ENCODE results near the gene ZNF746.

The ZNF746 gene

DNA sequence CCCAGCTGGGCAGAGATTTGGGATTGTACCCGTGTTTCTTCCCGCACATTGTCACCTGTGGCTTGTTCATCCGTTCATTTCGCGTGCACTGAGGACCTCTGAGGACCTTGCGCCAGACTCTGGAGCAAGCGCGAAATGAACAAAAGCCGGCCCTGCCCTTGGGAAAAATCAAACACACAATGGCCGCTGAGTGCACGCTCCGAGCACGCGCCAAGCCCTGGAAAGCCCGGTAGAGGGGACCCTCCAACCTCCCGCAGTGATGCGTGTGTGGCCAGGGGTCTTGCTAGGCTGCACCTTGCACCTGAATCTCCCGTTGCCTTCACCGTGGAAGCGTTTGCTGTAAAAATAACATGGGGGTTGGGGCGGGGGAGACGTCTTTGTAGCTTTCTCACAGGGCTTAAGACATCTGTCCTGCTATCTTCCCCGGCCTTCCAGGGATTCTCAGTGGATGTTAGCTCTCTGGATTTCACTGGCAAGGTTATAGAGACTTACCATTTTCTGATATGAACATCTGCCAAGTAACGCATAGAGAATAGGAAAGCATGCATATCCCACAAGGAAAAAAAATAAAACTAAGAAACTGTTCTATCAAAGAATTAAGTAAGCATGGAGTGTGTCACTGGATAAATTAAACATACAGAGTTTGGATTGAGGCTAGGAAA is 74.0 kb downstream of the ZNF746 start (continued):
- TF ChIP-seq, protein P1, sequence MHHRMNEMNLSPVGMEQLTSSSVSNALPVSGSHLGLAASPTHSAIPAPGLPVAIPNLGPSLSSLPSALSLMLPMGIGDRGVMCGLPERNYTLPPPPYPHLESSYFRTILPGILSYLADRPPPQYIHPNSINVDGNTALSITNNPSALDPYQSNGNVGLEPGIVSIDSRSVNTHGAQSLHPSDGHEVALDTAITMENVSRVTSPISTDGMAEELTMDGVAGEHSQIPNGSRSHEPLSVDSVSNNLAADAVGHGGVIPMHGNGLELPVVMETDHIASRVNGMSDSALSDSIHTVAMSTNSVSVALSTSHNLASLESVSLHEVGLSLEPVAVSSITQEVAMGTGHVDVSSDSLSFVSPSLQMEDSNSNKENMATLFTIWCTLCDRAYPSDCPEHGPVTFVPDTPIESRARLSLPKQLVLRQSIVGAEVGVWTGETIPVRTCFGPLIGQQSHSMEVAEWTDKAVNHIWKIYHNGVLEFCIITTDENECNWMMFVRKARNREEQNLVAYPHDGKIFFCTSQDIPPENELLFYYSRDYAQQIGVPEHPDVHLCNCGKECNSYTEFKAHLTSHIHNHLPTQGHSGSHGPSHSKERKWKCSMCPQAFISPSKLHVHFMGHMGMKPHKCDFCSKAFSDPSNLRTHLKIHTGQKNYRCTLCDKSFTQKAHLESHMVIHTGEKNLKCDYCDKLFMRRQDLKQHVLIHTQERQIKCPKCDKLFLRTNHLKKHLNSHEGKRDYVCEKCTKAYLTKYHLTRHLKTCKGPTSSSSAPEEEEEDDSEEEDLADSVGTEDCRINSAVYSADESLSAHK (tag by site-specific recombination; IDR thresholded peaks at IDR 0.05) = no peak
- no peak for TF ChIP-seq YY1 (tag by site-specific recombination; IDR thresholded peaks at IDR 0.05)

GRCh38 chr7:149422914-149423301 is 74.7 kb downstream of the ZNF746 start:
- Histone ChIP-seq H3K9me3 (ENCODE audit: control insufficient read depth, insufficient read depth, low read depth, low read length) (no peaks in the 10 kb centered on the region), H3K36me3 (ENCODE audit: control insufficient read depth in 2 of 2, insufficient read depth in 1 of 2, low read length in 2 of 2) (no peaks in the 10 kb centered on the region), H3K4me1 (ENCODE audit: control insufficient read depth, insufficient read depth, low read length) (no peaks in the 10 kb centered on the region), H3K27ac (ENCODE audit: extremely low read depth, low read depth, low read length) (no peak overlapping the region), H3K4me3 (ENCODE audit: low read depth, low read length) (no peak overlapping the region)
- CTCF ChIA-PET = interaction anchor here (0.6 to 1.7 kb wide), 8 partner anchors 11 to 361 kb away, joined by 3 to 7 read pairs (median 4); no protein-coding TSS in a partner anchor
- TF ChIP-seq, protein P1 (tag by site-specific recombination; IDR thresholded peaks at IDR 0.05) = no peak
- TF ChIP-seq, protein P2, sequence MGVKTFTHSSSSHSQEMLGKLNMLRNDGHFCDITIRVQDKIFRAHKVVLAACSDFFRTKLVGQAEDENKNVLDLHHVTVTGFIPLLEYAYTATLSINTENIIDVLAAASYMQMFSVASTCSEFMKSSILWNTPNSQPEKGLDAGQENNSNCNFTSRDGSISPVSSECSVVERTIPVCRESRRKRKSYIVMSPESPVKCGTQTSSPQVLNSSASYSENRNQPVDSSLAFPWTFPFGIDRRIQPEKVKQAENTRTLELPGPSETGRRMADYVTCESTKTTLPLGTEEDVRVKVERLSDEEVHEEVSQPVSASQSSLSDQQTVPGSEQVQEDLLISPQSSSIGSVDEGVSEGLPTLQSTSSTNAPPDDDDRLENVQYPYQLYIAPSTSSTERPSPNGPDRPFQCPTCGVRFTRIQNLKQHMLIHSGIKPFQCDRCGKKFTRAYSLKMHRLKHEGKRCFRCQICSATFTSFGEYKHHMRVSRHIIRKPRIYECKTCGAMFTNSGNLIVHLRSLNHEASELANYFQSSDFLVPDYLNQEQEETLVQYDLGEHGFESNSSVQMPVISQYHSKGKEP (tag by site-specific recombination; IDR thresholded peaks at IDR 0.05) = no peak
- no peak for TF ChIP-seq ZNF488 (tag by site-specific recombination; IDR thresholded peaks at IDR 0.05)
- TF ChIP-seq ZNF664 (tag by site-specific recombination; IDR thresholded peaks at IDR 0.05) = no peak
- no peak for TF ChIP-seq ZNF610 (tag by site-specific recombination; IDR thresholded peaks at IDR 0.05; ENCODE audit: borderline replicate concordance)
- TF ChIP-seq ZNF24 (tag by site-specific recombination; IDR thresholded peaks at IDR 0.05) = no peak
- no peak for TF ChIP-seq ZNF677 (tag by site-specific recombination; IDR thresholded peaks at IDR 0.05)
- no peak for TF ChIP-seq GLIS2 (tag by site-specific recombination; IDR thresholded peaks at IDR 0.05)
- no peak for TF ChIP-seq ZSCAN4 (tag by site-specific recombination; IDR thresholded peaks at IDR 0.05)
- TF ChIP-seq CTCF (tag by site-specific recombination; IDR thresholded peaks at IDR 0.05) = no peak
- no peak for TF ChIP-seq YY1 (tag by site-specific recombination; IDR thresholded peaks at IDR 0.05)
- no peak for TF ChIP-seq FEZF1 (tag by site-specific recombination; IDR thresholded peaks at IDR 0.05)
- no peak for TF ChIP-seq ZNF155 (tag by site-specific recombination; IDR thresholded peaks at IDR 0.05)
- POLR2A ChIA-PET = no interaction called here
